NT2/D1 (cell line): ENCODE data around the gene GJC2.

Experiments used
- DNase-seq: peaks from one replicate; pipeline ENCODE4 v3.0.0-alpha.2; 2011; ENCODE audit warnings: low read depth, low spot score
- H3K27me3 ChIP-seq: 2 replicates; pipeline ENCODE4 v1.6.0; 2011; ENCODE audit warnings: mild to moderate bottlenecking; ENCODE audit not compliant: insufficient read length, insufficient read depth
- H3K36me3 ChIP-seq: 2 replicates; pipeline ENCODE4 v1.6.1; 2011; ENCODE audit warnings: mild to moderate bottlenecking, low read length, mixed read lengths; ENCODE audit not compliant: insufficient read depth, insufficient read length
- H3K4me1 ChIP-seq: 2 replicates; pipeline ENCODE4 v1.5.1; 2011; ENCODE audit not compliant: insufficient read depth, insufficient read length
- H3K4me3 ChIP-seq: 2 replicates; pipeline ENCODE4 v1.5.1; 2011; ENCODE audit warnings: low read depth; ENCODE audit not compliant: insufficient read length
- H3K9ac ChIP-seq: 2 replicates; pipeline ENCODE4 v1.6.0; 2011; ENCODE audit warnings: low read depth; ENCODE audit not compliant: insufficient read length
- H3K9me3 ChIP-seq: 2 replicates; pipeline ENCODE4 v1.5.1; 2011; ENCODE audit warnings: mild to moderate bottlenecking, low read length; ENCODE audit not compliant: insufficient read depth
- SUZ12 ChIP-seq: IDR thresholded peaks from 2 replicates; pipeline ENCODE4 v1.6.1; 2011; ENCODE audit not compliant: insufficient read length, insufficient read depth; ENCODE audit errors: extremely low read depth
- YY1 ChIP-seq: IDR thresholded peaks from 2 replicates; pipeline ENCODE4 v1.6.1; 2011; ENCODE audit not compliant: insufficient read length, insufficient read depth
- ZNF274 ChIP-seq: IDR thresholded peaks from 2 replicates; pipeline ENCODE4 v1.6.1; 2011; ENCODE audit warnings: mild to moderate bottlenecking, low read depth, low read length

The GJC2 gene

GRCh38 chr1:228161866-228162265 lies 12.1 kb downstream of the GJC2 start:
- Histone ChIP-seq H3K9me3 (no peaks in the 10 kb centered on the region), H3K9ac (peak overlapping the region; percentile 71), H3K4me1 (peaks cover 28% of the 10 kb centered on the region), H3K4me3 (no peak overlapping the region), H3K27me3 (no peaks in the 10 kb centered on the region), H3K36me3 (peaks cover 10% of the 10 kb centered on the region)
- DNase-seq, result no peak
- no peak for TF ChIP-seq SUZ12
- TF ChIP-seq YY1, result no peak
- no peak for TF ChIP-seq ZNF274

GRCh38 chr1:228162286-228163006 lies 12.7 kb downstream of the GJC2 start:
- H3K27me3 ChIP-seq, result no peaks in the 10 kb centered on the region
- peak overlapping the region; percentile 71 for H3K9ac ChIP-seq
- H3K4me1 ChIP-seq, result peaks cover 28% of the 10 kb centered on the region
- no peak for DNase-seq
- TF ChIP-seq YY1 (no peak), SUZ12 (no peak), ZNF274 (no peak)
- H3K4me3 ChIP-seq, result no peak overlapping the region
- H3K36me3 ChIP-seq, result peaks cover 10% of the 10 kb centered on the region
- H3K9me3 ChIP-seq, result no peaks in the 10 kb centered on the region

GRCh38 chr1:228163007-228163753 lies 13.4 kb downstream of the GJC2 start:
- Histone ChIP-seq H3K27me3 (no peaks in the 10 kb centered on the region), H3K9me3 (no peaks in the 10 kb centered on the region), H3K9ac (peak overlapping the region; percentile 71), H3K4me3 (no peak overlapping the region), H3K36me3 (peaks cover 10% of the 10 kb centered on the region), H3K4me1 (peaks cover 28% of the 10 kb centered on the region)
- DNase-seq, result no peak
- no peak for TF ChIP-seq SUZ12
- no peak for TF ChIP-seq YY1
- TF ChIP-seq ZNF274, result no peak

GRCh38 chr1:228163776-228164519 lies 14.2 kb downstream of the GJC2 start:
- peaks cover 28% of the 10 kb centered on the region for H3K4me1 ChIP-seq
- DNase-seq, result no peak
- TF ChIP-seq SUZ12, result no peak
- no peak for TF ChIP-seq YY1
- no peak for TF ChIP-seq ZNF274
- no peak overlapping the region for H3K4me3 ChIP-seq
- peaks cover 10% of the 10 kb centered on the region for H3K36me3 ChIP-seq
- peak overlapping the region; percentile 71 for H3K9ac ChIP-seq
- no peaks in the 10 kb centered on the region for H3K9me3 ChIP-seq
- H3K27me3 ChIP-seq, result no peaks in the 10 kb centered on the region

DNA sequence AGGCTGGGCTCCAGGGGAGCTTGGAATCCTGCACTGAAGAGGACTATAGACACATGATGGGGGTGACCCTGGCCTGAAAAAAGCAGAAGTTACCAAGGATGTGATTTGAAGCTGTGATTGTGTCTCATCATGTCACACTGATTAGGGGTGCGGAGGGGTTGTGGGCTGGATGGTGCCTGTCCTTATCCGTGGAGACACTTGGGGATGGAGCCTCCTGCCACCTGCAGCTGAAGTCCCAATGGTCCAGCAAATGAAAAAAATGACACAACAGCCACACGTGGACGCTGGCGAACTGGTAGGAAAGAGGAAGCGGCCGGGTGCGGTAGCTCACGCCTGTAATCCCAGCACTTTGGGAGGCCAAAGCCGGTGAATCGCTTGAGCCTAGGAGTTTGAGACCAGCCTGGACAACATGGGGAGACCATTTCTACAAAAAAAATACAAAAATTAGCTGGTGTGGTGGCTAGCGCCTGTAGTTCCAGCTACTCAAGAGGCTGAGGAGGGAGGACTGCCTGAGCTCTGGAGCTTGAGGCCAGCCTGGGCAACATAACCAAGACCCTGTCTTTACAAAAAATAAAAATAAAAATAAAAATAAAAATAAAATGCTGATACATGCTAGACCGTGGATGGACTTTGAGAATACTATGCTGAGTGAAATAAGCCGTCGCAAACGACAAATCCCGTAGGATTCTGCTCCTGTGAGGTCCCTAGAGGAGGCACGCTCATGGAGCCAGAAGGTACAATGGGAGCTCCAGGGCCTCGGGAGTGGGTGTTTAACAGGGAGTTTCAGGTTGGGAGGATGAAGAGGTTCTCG lies 15.0 kb downstream of the GJC2 start:
- H3K27me3 ChIP-seq, result no peaks in the 10 kb centered on the region
- DNase-seq, result no peak
- peak overlapping the region; percentile 71 for H3K4me3 ChIP-seq
- peak overlapping the region; percentile 89 for H3K9ac ChIP-seq
- peaks cover 14% of the 10 kb centered on the region for H3K36me3 ChIP-seq
- H3K4me1 ChIP-seq, result peaks cover 28% of the 10 kb centered on the region
- no peaks in the 10 kb centered on the region for H3K9me3 ChIP-seq
- TF ChIP-seq YY1 (no peak), SUZ12 (no peak), ZNF274 (no peak)

DNA sequence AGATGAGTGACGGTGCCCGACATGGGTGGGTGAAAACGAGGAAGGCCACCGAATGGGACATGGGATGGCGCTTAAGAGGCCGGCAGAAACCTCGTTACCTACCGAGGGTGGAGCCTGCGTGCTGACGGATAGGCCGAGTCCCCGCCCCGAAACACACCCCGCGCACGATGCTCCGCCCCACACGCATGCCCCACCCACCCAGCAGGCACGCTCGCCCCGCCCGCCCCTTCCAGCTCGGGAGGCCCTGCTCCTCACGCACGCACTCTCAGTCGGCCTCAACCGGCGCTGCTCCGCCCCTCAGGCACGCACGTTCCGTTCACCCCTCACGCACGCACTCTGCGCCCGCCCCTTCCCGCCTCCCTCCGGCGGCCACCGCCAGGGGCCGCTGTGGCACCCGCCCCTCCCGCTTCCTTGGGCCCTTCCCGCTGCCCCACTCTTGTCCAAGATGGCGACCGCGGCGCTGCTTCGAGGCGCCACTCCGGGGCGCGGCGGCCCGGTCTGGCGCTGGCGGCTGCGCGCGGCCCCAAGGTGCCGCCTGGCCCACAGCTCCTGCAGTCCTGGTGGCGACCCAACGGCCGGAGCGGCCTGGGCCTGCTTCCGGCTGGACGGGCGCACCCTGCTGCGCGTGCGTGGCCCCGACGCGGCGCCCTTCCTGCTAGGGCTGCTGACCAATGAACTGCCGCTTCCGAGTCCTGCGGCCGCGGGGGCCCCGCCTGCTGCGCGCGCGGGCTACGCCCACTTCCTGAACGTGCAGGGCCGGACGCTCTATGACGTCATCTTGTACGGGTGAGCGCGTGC lies 15.8 kb downstream of the GJC2 start, which contains the start of gene IBA57:
Gene IBA57 (plus strand): TSS at position 433 of the 798 bp plus-strand sequence. CDS start 13 bp downstream, at position 446.
- H3K4me3 ChIP-seq, result peak within 1 kb of the TSS; percentile 89
- TF ChIP-seq YY1, result peak; percentile 73
- TF ChIP-seq SUZ12, result no peak
- peak within 1 kb of the TSS; percentile 98 for H3K9ac ChIP-seq
- H3K9me3 ChIP-seq, result no peaks in the 10 kb centered on the region
- H3K4me1 ChIP-seq, result peaks cover 28% of the 10 kb centered on the region
- no peaks in the 10 kb centered on the region for H3K27me3 ChIP-seq
- DNase-seq, result peak; percentile 99
- H3K36me3 ChIP-seq, result peaks cover 14% of the 10 kb centered on the region
